ENCODE results near the gene AP1S3.
"Not testable (repeated sequence)": the region's sequence is repeated elsewhere in the genome, so short reads cannot be mapped to it uniquely, and the experiment has no call there.

AP1S3 gene

GRCh38 chr2:223820549-223820948, 16.8 kb downstream of the AP1S3 start:
- DNase-seq: no peak
- H3K9me3 Mint-ChIP-seq: peaks cover 4% of the 10 kb centered on the region
- H3K27me3 Mint-ChIP-seq (ENCODE audit: low read depth, poor library complexity): no peaks in the 10 kb centered on the region
- no peak overlapping the region for H3K4me3 Mint-ChIP-seq
- no peak overlapping the region for H3K27ac Mint-ChIP-seq
- no peaks in the 10 kb centered on the region for H3K36me3 Mint-ChIP-seq (ENCODE audit: low read depth)
- peaks cover 8% of the 10 kb centered on the region for H3K4me1 Mint-ChIP-seq
- no peak for TF ChIP-seq CTCF (IDR thresholded peaks at IDR 0.05)

- H3K27ac Mint-ChIP-seq: no peak overlapping the region
- DNase-seq: no peak
- no peak for TF ChIP-seq CTCF (IDR thresholded peaks at IDR 0.05)
- H3K27me3 Mint-ChIP-seq (ENCODE audit: low read depth, poor library complexity): no peaks in the 10 kb centered on the region
- peaks cover 15% of the 10 kb centered on the region for H3K4me1 Mint-ChIP-seq
- no peak overlapping the region for H3K4me3 Mint-ChIP-seq
- H3K36me3 Mint-ChIP-seq (ENCODE audit: low read depth): no peaks in the 10 kb centered on the region
- H3K9me3 Mint-ChIP-seq: no peaks in the 10 kb centered on the region
Observed at GRCh38 chr2:223819891-223820290, 17.5 kb downstream of the AP1S3 start.

GRCh38 chr2:223815884-223816570, 21.4 kb downstream of the AP1S3 start:
- Mint-ChIP-seq H3K36me3 (ENCODE audit: low read depth) (no peaks in the 10 kb centered on the region), H3K4me3 (no peak overlapping the region), H3K9me3 (no peaks in the 10 kb centered on the region), H3K4me1 (peaks cover 19% of the 10 kb centered on the region), H3K27me3 (ENCODE audit: low read depth, poor library complexity) (no peaks in the 10 kb centered on the region), H3K27ac (no peak overlapping the region)
- no peak for DNase-seq
- no peak for TF ChIP-seq CTCF (IDR thresholded peaks at IDR 0.05)

- H3K27ac Mint-ChIP-seq: no peak overlapping the region
- peaks cover 19% of the 10 kb centered on the region for H3K4me1 Mint-ChIP-seq
- DNase-seq: no peak
- no peaks in the 10 kb centered on the region for H3K27me3 Mint-ChIP-seq (ENCODE audit: low read depth, poor library complexity)
- no peaks in the 10 kb centered on the region for H3K9me3 Mint-ChIP-seq
- no peak overlapping the region for H3K4me3 Mint-ChIP-seq
- no peak for TF ChIP-seq CTCF (IDR thresholded peaks at IDR 0.05)
- H3K36me3 Mint-ChIP-seq (ENCODE audit: low read depth): no peaks in the 10 kb centered on the region
Observed at GRCh38 chr2:223815186-223815883, 22.0 kb downstream of the AP1S3 start.

GRCh38 chr2:223814764-223815163, 22.6 kb downstream of the AP1S3 start:
- not testable (repeated sequence) for H3K4me3 Mint-ChIP-seq; DNase-seq; H3K36me3 Mint-ChIP-seq (ENCODE audit: low read depth); H3K27me3 Mint-ChIP-seq (ENCODE audit: low read depth, poor library complexity); H3K9me3 Mint-ChIP-seq; H3K27ac Mint-ChIP-seq
- H3K4me1 Mint-ChIP-seq: peaks cover 19% of the 10 kb centered on the region

- Mint-ChIP-seq H3K4me1 (peaks cover 19% of the 10 kb centered on the region), H3K27me3 (ENCODE audit: low read depth, poor library complexity) (peaks cover 3% of the 10 kb centered on the region), H3K4me3 (no peak overlapping the region), H3K27ac (no peak overlapping the region), H3K9me3 (no peaks in the 10 kb centered on the region), H3K36me3 (ENCODE audit: low read depth) (no peaks in the 10 kb centered on the region)
- no peak for TF ChIP-seq CTCF (IDR thresholded peaks at IDR 0.05)
- no peak for DNase-seq
Observed at GRCh38 chr2:223813329-223813728, 24.1 kb downstream of the AP1S3 start.
